GM19351 (cell line): ENCODE measurements around the gene CNTD1.
"Not testable (repeated sequence)": the region's sequence is repeated elsewhere in the genome, so short reads cannot be mapped to it uniquely, and the experiment has no call there.

ENCODE experiments used
- ATAC-seq: cut with Tn5 transposase; IDR thresholded peaks from one replicate; pipeline ENCODE4 v1.9.1; 2021; ENCODE audit warnings: mild to moderate bottlenecking, moderate library complexity; ENCODE audit not compliant: unreplicated experiment

CNTD1 gene

DNA sequence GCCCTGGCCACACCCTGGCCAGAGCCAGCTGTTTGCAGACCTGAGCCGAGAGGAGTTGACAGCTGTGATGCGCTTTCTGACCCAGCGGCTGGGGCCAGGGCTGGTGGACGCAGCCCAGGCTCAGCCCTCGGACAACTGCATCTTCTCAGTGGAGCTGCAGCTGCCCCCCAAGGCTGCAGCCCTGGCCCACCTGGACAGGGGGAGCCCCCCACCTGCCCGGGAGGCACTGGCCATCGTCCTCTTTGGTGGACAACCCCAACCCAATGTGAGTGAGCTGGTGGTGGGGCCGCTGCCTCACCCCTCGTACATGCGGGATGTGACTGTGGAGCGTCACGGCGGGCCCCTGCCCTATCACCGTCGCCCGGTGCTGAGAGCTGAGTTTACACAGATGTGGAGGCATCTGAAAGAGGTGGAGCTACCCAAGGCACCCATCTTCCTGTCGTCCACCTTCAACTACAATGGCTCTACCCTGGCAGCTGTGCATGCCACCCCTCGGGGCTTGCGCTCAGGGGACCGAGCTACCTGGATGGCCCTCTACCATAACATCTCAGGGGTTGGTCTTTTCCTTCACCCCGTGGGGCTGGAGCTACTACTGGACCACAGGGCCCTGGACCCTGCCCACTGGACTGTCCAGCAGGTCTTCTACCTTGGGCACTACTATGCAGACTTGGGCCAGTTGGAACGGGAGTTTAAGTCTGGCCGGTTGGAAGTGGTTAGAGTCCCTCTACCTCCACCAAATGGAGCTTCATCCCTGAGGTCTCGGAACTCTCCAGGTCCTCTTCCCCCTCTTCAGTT lies 46.3 kb downstream of the CNTD1 start:
- no peak for ATAC-seq

DNA sequence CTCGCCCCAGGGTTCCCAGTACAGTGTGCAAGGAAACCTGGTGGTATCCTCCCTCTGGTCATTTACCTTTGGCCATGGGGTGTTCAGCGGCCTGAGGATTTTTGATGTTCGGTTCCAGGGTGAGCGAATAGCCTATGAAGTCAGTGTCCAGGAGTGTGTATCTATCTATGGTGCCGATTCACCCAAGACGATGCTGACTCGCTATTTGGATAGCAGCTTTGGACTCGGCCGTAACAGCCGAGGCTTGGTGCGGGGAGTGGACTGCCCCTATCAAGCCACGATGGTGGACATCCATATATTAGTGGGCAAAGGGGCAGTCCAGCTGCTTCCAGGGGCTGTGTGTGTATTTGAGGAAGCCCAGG lies 46.9 kb downstream of the CNTD1 start:
- no peak for ATAC-seq

DNA sequence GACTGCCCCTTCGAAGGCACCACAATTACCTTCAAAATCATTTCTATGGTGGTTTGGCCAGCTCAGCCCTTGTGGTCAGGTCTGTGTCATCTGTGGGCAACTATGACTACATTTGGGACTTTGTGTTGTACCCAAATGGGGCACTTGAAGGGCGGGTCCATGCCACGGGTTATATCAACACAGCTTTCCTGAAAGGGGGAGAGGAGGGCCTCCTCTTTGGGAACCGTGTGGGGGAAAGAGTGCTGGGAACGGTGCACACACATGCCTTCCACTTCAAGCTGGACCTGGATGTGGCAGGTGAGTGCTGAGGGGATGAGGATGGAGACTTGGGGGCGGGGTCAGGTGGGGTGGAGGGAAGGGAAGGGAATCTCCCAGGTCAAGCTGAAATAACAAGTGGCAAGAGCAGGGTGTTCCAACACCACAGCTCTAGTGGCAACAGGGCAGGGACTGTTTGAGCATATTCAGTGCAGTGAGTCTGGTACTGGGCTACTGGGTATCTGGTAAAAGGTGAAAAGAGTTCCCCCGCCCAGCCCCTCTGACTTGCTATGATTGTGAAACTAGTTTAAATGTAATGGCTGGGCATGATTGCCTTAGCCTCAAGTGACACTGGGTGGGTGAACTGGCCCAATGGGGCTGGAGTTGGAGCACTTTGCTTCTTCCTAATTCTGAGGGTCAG lies 47.4 kb downstream of the CNTD1 start:
- ATAC-seq, result no peak

DNA sequence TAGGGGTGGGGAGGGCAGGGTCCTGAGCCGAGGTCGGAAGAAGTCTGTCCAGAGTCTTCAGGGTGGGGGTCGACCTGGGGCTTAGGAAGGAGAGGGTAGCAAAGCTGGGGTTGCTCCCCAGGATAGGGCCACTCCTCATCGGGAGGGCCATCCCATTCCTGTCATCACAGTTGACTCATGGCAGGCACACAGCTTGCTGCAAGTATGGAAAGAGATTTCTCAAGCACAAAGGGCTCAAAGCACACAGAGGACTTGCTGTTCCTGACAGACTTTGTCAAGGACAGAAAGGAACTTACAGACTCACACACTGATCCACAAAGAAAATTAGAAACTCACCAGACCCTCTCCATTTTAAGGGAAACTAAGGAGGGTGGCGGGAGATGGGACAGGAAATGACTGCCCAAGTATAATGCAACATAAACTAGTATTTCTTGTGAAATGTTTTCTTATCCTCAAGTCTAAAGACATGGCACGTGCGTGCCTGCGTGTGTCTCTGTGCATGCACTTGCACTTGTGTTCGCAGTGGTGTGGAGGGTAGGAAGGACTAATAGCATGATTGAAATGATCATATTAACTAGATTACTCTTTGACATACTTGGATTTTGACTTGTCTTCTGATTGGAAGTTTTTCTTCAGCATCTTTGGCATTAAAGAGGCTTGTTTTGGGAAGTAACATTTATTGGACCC lies 48.1 kb downstream of the CNTD1 start:
- ATAC-seq, result no peak

DNA sequence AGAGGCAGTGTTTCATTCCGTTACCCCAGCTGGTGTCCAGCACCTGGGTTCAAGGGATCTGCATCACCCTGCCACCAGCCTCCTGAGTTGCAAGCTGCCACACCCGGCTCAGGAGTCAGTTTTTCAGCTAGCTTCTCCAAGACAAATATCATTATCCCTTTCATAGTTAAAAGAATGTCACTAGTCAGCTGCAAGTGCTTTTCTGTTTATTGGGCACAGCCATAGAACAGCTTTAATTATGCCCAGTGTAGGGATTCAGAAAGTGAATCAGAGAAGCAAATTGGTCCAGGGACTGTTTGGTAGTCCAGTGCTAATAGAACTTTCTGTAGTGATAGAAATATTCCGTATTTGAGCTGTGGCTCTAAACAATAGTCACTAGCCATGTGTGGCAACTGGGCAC lies 49.4 kb downstream of the CNTD1 start:
- ATAC-seq, result no peak

DNA sequence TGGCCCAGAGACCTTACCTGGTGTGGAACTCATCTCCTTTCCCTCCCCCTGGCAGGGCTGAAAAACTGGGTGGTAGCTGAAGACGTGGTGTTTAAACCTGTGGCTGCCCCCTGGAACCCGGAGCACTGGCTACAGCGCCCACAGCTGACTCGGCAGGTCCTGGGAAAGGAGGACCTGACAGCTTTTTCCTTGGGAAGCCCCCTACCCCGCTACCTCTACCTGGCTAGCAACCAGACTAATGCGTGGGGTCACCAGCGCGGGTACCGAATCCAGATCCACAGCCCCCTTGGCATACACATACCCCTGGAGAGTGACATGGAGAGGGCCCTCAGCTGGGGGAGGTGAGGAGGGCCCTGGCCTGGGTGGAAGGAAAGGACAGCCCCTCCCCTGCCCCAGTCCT lies 50.4 kb downstream of the CNTD1 start:
- ATAC-seq, result no peak

DNA sequence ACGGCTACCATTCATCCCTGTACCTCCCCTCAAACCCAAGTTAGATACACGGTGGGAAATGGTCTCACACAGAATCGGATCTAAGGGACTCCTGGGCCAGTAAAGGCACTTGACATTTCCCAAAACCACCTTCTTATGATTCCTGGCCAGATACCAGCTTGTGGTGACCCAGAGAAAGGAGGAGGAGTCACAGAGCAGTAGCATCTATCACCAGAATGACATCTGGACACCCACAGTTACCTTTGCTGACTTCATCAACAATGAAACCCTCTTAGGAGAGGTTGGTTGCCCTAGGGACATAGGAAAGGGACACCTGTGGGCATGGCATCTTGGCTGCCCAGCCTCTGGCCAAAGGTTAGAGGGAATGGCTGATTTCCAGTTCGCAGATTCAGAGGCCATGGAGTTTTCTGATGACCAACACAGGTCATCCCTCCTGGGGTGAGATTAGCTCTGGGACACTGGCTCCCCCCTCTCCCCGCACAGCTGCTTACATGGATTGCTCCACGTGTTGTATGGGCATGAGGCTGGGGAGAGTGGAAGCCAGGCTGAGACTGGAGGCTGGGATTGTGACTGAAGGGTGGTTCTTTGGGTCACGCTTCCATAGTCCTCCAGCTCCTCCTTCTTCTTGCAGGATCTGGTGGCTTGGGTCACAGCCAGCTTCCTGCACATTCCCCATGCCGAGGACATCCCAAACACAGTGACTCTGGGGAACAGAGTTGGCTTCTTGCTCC lies 51.0 kb downstream of the CNTD1 start:
- no peak for ATAC-seq

DNA sequence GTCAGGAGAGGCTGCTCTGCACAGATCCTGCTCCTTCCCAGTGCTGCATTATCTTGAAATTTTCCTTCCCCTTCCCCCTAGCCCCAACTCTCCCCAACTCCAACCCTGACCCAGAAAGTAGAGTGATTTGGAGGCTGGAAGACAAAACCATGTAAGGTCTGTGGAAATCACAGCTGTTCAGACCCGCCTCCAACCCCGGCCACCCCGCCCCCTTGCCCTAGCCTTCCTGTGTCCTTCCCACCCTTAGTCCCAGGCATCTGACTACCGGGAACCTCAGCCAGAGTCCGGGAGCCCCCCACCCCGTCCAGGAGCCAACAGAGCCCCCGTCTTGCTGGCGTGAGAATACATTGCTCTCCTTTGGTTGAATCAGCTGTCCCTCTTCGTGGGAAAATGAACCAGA lies 52.3 kb downstream of the CNTD1 start, which contains the start of gene AOC3:
Gene AOC3 (plus strand): TSS at position 246 of the 400 bp plus-strand sequence. CDS start 145 bp downstream, at position 391.
- no peak for ATAC-seq

DNA sequence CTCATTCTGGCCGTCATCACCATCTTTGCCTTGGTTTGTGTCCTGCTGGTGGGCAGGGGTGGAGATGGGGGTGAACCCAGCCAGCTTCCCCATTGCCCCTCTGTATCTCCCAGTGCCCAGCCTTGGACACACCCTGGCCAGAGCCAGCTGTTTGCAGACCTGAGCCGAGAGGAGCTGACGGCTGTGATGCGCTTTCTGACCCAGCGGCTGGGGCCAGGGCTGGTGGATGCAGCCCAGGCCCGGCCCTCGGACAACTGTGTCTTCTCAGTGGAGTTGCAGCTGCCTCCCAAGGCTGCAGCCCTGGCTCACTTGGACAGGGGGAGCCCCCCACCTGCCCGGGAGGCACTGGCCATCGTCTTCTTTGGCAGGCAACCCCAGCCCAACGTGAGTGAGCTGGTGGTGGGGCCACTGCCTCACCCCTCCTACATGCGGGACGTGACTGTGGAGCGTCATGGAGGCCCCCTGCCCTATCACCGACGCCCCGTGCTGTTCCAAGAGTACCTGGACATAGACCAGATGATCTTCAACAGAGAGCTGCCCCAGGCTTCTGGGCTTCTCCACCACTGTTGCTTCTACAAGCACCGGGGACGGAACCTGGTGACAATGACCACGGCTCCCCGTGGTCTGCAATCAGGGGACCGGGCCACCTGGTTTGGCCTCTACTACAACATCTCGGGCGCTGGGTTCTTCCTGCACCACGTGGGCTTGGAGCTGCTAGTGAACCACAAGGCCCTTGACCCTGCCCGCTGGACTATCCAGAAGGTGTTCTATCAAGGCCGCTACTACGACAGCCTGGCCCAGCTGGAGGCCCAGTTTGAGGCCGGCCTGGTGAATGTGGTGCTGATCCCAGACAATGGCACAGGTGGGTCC lies 52.9 kb downstream of the CNTD1 start:
- not testable (repeated sequence) for ATAC-seq

DNA sequence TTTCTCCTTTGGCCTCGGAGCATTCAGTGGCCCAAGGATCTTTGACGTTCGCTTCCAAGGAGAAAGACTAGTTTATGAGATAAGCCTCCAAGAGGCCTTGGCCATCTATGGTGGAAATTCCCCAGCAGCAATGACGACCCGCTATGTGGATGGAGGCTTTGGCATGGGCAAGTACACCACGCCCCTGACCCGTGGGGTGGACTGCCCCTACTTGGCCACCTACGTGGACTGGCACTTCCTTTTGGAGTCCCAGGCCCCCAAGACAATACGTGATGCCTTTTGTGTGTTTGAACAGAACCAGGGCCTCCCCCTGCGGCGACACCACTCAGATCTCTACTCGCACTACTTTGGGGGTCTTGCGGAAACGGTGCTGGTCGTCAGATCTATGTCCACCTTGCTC lies 53.7 kb downstream of the CNTD1 start:
- no peak for ATAC-seq

DNA sequence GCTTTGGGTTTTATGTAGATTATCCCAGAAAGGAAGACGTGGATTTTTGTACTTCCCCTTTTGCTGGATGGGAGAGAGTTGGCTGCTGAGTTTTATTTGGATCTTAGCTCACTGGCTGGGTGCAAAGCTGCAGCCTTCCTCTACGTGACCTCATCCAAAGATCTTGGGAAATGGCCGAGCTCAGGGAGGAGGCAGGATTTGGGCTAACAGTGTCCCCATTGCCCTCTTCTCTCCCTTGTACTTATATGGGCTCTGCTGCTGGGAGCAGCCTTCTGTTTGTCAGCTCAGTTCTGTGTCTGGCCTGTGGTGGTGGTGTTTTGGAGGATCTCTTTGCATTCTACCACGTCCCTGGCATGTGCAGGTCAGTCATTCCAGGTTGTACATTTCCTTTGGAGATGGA lies 54.3 kb downstream of the CNTD1 start:
- no peak for ATAC-seq

DNA sequence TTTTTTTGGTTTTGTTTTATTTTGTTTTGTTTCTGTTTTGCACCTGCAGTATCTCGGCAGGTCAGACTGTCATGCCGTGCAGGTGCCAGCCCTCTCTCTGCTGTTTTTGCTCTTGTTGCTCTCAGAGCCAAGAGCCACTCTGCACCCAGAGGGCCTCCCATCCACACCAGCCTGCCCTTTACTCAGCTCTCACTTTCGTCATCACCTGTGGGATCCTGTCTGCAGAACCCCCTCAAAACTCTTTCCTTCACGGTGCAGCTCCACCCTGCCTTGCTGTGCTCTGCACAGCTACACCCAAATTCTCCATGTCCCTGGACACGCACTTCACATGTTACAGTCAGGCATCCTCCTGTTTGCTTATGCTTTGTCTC lies 54.9 kb downstream of the CNTD1 start:
- no peak for ATAC-seq

DNA sequence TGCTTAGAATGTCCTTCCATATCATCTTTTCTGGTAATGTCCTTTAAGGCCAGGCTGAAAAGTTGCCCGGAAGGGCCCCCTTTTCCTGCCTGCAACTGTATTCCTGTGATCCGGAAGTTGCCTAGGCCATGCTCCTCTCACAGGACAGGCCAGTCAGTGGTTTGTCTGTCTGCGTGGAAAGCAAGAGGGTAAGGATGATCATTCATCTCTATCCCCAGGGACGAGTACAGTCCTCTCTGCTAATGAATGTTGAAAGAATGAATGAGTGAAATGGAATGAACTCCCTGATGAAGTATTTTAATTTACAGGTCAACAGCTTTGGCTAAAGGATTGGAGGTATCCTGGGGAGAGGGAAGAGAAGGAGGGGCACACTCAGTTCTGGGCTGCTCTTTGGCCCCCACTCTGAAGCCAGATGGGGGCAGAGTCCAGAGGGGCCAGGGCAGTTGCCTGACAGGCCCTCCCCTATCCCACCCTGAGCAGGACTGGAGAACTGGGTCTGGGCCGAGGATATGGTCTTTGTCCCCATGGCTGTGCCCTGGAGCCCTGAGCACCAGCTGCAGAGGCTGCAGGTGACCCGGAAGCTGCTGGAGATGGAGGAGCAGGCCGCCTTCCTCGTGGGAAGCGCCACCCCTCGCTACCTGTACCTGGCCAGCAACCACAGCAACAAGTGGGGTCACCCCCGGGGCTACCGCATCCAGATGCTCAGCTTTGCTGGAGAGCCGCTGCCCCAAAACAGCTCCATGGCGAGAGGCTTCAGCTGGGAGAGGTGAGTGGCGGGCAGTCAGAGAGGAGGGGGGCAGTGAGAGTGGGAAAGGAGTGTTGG lies 55.5 kb downstream of the CNTD1 start:
- no peak for ATAC-seq

DNA sequence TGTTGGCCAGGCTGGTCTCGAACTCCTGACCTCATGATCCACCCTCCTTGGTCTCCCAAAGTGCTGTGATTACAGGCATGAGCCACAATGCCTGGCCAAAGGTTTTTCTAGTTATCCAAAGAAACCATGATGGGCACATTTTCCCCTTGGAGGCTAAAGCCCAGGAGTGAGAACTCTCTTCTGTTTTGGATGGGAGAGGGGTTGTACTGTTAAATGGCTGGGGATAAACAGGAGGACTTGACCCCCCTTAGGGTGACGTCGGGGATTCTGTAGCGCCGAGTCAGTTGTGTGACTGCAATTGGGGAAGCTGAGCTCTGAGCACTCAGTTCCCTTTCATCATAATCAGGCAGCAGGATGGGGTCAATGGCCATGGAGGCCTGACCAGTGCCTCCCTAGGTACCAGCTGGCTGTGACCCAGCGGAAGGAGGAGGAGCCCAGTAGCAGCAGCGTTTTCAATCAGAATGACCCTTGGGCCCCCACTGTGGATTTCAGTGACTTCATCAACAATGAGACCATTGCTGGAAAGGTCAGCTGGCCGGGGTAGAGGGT lies 56.5 kb downstream of the CNTD1 start:
- no peak for ATAC-seq

DNA sequence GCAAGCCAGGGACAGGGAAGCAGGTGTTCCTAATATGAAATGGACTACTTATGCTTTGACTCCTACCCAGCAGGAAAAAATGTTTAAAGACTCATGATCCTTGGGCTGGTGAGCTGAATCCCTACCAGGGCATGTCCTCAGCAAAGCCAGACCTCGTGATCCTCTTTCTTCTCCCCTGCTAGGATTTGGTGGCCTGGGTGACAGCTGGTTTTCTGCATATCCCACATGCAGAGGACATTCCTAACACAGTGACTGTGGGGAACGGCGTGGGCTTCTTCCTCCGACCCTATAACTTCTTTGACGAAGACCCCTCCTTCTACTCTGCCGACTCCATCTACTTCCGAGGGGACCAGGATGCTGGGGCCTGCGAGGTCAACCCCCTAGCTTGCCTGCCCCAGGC lies 57.4 kb downstream of the CNTD1 start:
- not testable (repeated sequence) for ATAC-seq

DNA sequence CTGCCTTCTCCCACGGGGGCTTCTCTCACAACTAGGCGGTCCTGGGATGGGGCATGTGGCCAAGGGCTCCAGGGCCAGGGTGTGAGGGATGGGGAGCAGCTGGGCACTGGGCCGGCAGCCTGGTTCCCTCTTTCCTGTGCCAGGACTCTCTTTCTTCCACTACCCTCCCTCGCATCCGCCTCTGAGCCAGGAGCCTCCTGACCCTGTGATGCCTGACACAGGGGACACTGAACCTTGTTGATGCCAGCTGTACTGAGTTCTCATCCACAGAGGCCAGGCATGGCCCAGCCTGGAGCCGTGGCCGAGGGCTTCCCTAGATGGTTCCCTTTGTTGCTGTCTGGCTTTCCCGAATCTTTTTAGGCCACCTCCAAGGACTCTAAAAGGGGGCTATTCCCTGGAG lies 57.9 kb downstream of the CNTD1 start:
- ATAC-seq, result not testable (repeated sequence)

DNA sequence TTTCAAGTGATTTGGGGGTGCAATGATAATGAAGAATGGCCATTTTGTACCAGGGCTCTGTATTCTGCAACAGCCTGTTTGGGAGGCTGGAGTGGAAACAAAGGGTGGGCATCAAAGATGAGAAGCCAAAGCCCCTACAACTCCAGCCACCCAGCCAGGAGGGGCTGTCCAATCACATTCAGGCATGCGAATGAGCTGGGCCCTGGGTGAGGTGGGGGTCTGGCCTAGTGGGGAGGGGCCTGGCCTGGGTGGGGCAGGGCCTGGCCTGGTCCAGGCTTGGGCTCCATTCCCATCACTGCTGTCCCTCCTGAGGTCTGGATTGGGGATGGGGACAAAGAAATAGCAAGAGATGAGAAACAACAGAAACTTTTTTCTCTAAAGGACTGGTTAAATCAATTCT lies 58.7 kb downstream of the CNTD1 start:
- no peak for ATAC-seq
